H1 (cell line): ENCODE data around the gene ARHGEF39. TPM values are rescaled to one million over a fixed set of nuclear protein-coding genes. Genes with fewer than 3 reads are reported as not detected.

Source experiments
- CTBP2 ChIP-seq: IDR thresholded peaks from 2 replicates; pipeline ENCODE4 v1.7.0; 2011; ENCODE audit warnings: borderline replicate concordance, mild to moderate bottlenecking, moderate library complexity, mixed read lengths, low read length; ENCODE audit not compliant: insufficient read depth, insufficient read length
- HDAC2 ChIP-seq, 2 experiments: fragments of 300-600 bp in 1 of 2; sonication (generic) in 1 of 2; IDR thresholded peaks; 2 replicates each; pipeline ENCODE4 v1.6.1; 2011 to 2012; ENCODE audit warnings: low read depth in 2 of 2, low read length in 2 of 2, mild to moderate bottlenecking in 2 of 2, moderate library complexity in 2 of 2, borderline replicate concordance in 1 of 2, inconsistent platforms in 1 of 2
- SAP30 ChIP-seq: fragments of 300-600 bp; sonication (generic); IDR thresholded peaks from 2 replicates; pipeline ENCODE4 v1.7.1; 2012; ENCODE audit warnings: low read length, moderate library complexity, mild to moderate bottlenecking, inconsistent platforms; ENCODE audit not compliant: insufficient read depth, insufficient replicate concordance
- YY1 ChIP-seq: IDR thresholded peaks from 2 replicates; pipeline ENCODE4 v1.6.1; 2011; ENCODE audit warnings: low read depth, mild to moderate bottlenecking, low read length
- polyA plus RNA-seq, 7 experiments: library from polyadenylated mRNA; depleted of rRNA in 3 of 7; stranded (reverse) in 5 of 7; unstranded in 2 of 7; fragments of >200 nt in 5 of 7; fragments of 200-250 nt in 2 of 7; gene quantifications; 1 replicate in 5 of 7; 2 replicates in 1 of 7; 4 replicates in 1 of 7; pipeline versions ENCODE4 v1.2.1 to v1.2.3, GENCODE V29; 2011 to 2013; ENCODE audit warnings: missing spikeins in 2 of 7, mixed read lengths in 2 of 7
- total RNA-seq: library from RNA; stranded (reverse); fragmentation: NEBNext Ultra II Directional; extraction: Animal tissue kit (Norgen Biotek cat#: 25700); gene quantifications from 2 replicates; pipeline ENCODE4 v1.2.1, GENCODE V29; 2021

Gene ARHGEF39
- total and polyA plus RNA-seq, 2 of the 8 experiments (the other 6 are each of a cell fraction or from before 2014, with no cell fraction given) = 18.6 to 18.7 TPM

DNA sequence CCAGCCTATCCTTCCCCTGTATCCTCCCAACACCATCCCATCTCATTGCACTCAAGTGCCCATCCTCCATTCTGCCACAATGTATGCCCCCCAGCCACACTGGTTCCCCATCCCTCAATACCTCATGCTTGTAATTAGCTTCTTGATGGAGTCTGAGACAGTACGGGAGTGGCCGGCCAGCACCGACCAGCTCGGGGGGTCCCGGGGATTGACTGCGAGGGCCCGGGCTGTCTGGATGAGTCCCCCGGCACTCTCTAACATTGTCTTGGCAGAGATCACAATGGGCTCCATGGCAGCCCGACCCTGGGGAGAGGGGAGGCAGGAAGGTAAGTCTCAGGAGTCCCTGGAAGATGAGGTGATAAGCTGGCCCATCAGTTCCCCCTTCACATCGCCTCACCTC is 42.0 kb upstream of the ARHGEF39 start (continued):
- no peak for TF ChIP-seq CTBP2
- TF ChIP-seq HDAC2 (IDR thresholded peaks at IDR 0.05; ENCODE audit: borderline replicate concordance in 1 of 2, low read depth in 2 of 2, low read length in 2 of 2) = no peak
- no peak for TF ChIP-seq YY1
- TF ChIP-seq SAP30 = no peak
